HepG2 (cell line): ENCODE results near the gene MMP25. TPM values are rescaled to one million over a fixed set of nuclear protein-coding genes. Genes with fewer than 3 reads are reported as not detected.

Source experiments
- BHLHE40 ChIP-seq: IDR thresholded peaks from 2 replicates; pipeline ENCODE4 v1.6.1; 2011; ENCODE audit warnings: low read length, improper control_type of control experiment
- CEBPG ChIP-seq: IDR thresholded peaks from 2 replicates; pipeline ENCODE4 v1.6.1; 2016
- GATAD2A ChIP-seq: IDR thresholded peaks from 2 replicates; pipeline ENCODE4 v1.6.1; 2016
- RORA ChIP-seq: sonication (generic); formaldehyde crosslinking; IDR thresholded peaks from 2 replicates; pipeline ENCODE4 v1.5.0; 2020; ENCODE audit warnings: mild to moderate bottlenecking, missing genetic modification reagents, moderate library complexity
- ZC3H4 ChIP-seq: sonication (generic); formaldehyde crosslinking; IDR thresholded peaks from 2 replicates; pipeline ENCODE4 v1.4.0; 2020; ENCODE audit warnings: missing genetic modification reagents, borderline replicate concordance
- ZMYM4 ChIP-seq: sonication (generic); formaldehyde crosslinking; IDR thresholded peaks from 2 replicates; pipeline ENCODE4 v1.8.1; 2023; ENCODE audit warnings: mild to moderate bottlenecking, missing genetic modification reagents
- ZNF431 ChIP-seq: sonication (generic); formaldehyde crosslinking; IDR thresholded peaks from 2 replicates; pipeline ENCODE4 v1.9.0; 2022; ENCODE audit warnings: missing genetic modification reagents, low read depth, mild to moderate bottlenecking, borderline replicate concordance
- ZNF792 ChIP-seq: IDR thresholded peaks from 2 replicates; pipeline ENCODE4 v1.6.1; 2016
- ZSCAN22 ChIP-seq: sonication (generic); formaldehyde crosslinking; IDR thresholded peaks from 2 replicates; pipeline ENCODE4 v1.4.0; 2020; ENCODE audit warnings: mild to moderate bottlenecking, missing genetic modification reagents
- polyA plus RNA-seq, 8 experiments: library from polyadenylated mRNA; depleted of rRNA in 3 of 8; stranded (reverse) in 7 of 8; unstranded in 1 of 8; fragments of >200 nt; fragmentation: Illumina TruSeq in 4 of 8; extraction: Trizol in 4 of 8; gene quantifications; 2 replicates each; pipeline versions ENCODE4 v1.2.1 to v1.2.3, GENCODE V29; 2011 to 2016; ENCODE audit warnings: low read depth in 4 of 8, missing spikeins in 1 of 8, mixed read lengths in 1 of 8; ENCODE audit not compliant: insufficient read depth in 1 of 8
- total RNA-seq, 5 experiments: library from RNA; depleted of rRNA; stranded (reverse); fragments of >200 nt; fragmentation: Illumina TruSeq; extraction: Trizol; gene quantifications; 2 replicates each; pipeline ENCODE4 v1.2.3, GENCODE V29; 2016; ENCODE audit warnings: low read depth in 1 of 5
- TF ChIP-seq, protein P1 (sequence below): sonication (generic); formaldehyde crosslinking; IDR thresholded peaks from 2 replicates; pipeline ENCODE4 v1.4.0; 2020; ENCODE audit warnings: missing genetic modification reagents, borderline replicate concordance
- TF ChIP-seq, protein P2 (sequence below): sonication (generic); formaldehyde crosslinking; IDR thresholded peaks from 2 replicates; pipeline ENCODE4 v1.9.0; 2022; ENCODE audit warnings: missing genetic modification reagents, mild to moderate bottlenecking, borderline replicate concordance
- TF ChIP-seq, protein P3 (sequence below): sonication (generic); formaldehyde crosslinking; IDR thresholded peaks from 2 replicates; pipeline ENCODE4 v1.5.0; 2020; ENCODE audit warnings: missing genetic modification reagents
- TF ChIP-seq, protein P4 (sequence below): sonication (generic); formaldehyde crosslinking; IDR thresholded peaks from 2 replicates; pipeline ENCODE4 v1.9.0; 2021; ENCODE audit warnings: missing genetic modification reagents, mild to moderate bottlenecking, borderline replicate concordance
- TF ChIP-seq, protein P5 (sequence below): sonication (generic); formaldehyde crosslinking; IDR thresholded peaks from 2 replicates; pipeline ENCODE4 v1.5.0; 2020; ENCODE audit warnings: missing genetic modification reagents
- TF ChIP-seq, protein P6 (sequence below): sonication (generic); formaldehyde crosslinking; conservative IDR thresholded peaks from 2 replicates; pipeline ENCODE4 v1.4.0; 2020; ENCODE audit warnings: missing genetic modification reagents

Gene MMP25
- total and polyA plus RNA-seq, 2 of the 13 experiments (the other 11 are each of a cell fraction or from before 2014, with no cell fraction given), result 0.04 to 0.08 TPM

DNA sequence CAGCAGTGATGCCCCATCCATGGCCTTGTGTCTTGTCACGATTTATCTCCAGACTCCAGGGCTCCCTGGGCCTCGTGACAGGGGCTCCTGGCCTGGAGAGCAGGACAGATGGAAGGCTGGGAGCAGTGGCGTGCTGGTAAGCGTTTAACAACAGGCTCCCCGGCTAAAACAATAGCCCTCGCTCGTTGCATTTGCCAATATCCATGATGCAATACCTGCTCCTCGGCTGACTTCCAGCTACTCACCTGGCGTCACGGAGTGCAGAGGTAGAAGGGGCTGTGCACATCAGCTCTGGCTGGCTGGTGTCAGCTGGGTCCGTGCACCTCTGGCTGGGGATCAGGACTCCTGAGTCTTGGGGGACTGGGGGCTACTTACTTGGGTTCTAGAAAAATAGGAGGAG, 8.1 kb upstream of the MMP25 start (continued):
- TF ChIP-seq, protein P1, sequence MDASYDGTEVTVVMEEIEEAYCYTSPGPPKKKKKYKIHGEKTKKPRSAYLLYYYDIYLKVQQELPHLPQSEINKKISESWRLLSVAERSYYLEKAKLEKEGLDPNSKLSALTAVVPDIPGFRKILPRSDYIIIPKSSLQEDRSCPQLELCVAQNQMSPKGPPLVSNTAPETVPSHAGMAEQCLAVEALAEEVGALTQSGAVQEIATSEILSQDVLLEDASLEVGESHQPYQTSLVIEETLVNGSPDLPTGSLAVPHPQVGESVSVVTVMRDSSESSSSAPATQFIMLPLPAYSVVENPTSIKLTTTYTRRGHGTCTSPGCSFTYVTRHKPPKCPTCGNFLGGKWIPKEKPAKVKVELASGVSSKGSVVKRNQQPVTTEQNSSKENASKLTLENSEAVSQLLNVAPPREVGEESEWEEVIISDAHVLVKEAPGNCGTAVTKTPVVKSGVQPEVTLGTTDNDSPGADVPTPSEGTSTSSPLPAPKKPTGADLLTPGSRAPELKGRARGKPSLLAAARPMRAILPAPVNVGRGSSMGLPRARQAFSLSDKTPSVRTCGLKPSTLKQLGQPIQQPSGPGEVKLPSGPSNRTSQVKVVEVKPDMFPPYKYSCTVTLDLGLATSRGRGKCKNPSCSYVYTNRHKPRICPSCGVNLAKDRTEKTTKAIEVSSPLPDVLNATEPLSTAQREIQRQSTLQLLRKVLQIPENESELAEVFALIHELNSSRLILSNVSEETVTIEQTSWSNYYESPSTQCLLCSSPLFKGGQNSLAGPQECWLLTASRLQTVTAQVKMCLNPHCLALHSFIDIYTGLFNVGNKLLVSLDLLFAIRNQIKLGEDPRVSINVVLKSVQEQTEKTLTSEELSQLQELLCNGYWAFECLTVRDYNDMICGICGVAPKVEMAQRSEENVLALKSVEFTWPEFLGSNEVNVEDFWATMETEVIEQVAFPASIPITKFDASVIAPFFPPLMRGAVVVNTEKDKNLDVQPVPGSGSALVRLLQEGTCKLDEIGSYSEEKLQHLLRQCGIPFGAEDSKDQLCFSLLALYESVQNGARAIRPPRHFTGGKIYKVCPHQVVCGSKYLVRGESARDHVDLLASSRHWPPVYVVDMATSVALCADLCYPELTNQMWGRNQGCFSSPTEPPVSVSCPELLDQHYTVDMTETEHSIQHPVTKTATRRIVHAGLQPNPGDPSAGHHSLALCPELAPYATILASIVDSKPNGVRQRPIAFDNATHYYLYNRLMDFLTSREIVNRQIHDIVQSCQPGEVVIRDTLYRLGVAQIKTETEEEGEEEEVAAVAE (CRISPR knock-in tag), result no peak
- TF ChIP-seq, protein P2, sequence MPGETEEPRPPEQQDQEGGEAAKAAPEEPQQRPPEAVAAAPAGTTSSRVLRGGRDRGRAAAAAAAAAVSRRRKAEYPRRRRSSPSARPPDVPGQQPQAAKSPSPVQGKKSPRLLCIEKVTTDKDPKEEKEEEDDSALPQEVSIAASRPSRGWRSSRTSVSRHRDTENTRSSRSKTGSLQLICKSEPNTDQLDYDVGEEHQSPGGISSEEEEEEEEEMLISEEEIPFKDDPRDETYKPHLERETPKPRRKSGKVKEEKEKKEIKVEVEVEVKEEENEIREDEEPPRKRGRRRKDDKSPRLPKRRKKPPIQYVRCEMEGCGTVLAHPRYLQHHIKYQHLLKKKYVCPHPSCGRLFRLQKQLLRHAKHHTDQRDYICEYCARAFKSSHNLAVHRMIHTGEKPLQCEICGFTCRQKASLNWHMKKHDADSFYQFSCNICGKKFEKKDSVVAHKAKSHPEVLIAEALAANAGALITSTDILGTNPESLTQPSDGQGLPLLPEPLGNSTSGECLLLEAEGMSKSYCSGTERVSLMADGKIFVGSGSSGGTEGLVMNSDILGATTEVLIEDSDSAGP, result no peak
- TF ChIP-seq, protein P3, sequence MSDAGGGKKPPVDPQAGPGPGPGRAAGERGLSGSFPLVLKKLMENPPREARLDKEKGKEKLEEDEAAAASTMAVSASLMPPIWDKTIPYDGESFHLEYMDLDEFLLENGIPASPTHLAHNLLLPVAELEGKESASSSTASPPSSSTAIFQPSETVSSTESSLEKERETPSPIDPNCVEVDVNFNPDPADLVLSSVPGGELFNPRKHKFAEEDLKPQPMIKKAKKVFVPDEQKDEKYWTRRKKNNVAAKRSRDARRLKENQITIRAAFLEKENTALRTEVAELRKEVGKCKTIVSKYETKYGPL (CRISPR knock-in tag), result no peak
- TF ChIP-seq ZNF431 (CRISPR knock-in tag), result no peak
- no peak for TF ChIP-seq ZC3H4 (CRISPR knock-in tag)
- no peak for TF ChIP-seq ZMYM4 (CRISPR knock-in tag)
- TF ChIP-seq, protein P4, sequence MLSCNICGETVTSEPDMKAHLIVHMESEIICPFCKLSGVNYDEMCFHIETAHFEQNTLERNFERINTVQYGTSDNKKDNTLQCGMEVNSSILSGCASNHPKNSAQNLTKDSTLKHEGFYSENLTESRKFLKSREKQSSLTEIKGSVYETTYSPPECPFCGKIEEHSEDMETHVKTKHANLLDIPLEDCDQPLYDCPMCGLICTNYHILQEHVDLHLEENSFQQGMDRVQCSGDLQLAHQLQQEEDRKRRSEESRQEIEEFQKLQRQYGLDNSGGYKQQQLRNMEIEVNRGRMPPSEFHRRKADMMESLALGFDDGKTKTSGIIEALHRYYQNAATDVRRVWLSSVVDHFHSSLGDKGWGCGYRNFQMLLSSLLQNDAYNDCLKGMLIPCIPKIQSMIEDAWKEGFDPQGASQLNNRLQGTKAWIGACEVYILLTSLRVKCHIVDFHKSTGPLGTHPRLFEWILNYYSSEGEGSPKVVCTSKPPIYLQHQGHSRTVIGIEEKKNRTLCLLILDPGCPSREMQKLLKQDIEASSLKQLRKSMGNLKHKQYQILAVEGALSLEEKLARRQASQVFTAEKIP (CRISPR knock-in tag), result no peak
- TF ChIP-seq, protein P5, sequence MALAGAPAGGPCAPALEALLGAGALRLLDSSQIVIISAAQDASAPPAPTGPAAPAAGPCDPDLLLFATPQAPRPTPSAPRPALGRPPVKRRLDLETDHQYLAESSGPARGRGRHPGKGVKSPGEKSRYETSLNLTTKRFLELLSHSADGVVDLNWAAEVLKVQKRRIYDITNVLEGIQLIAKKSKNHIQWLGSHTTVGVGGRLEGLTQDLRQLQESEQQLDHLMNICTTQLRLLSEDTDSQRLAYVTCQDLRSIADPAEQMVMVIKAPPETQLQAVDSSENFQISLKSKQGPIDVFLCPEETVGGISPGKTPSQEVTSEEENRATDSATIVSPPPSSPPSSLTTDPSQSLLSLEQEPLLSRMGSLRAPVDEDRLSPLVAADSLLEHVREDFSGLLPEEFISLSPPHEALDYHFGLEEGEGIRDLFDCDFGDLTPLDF (CRISPR knock-in tag), result no peak
- TF ChIP-seq, protein P6, sequence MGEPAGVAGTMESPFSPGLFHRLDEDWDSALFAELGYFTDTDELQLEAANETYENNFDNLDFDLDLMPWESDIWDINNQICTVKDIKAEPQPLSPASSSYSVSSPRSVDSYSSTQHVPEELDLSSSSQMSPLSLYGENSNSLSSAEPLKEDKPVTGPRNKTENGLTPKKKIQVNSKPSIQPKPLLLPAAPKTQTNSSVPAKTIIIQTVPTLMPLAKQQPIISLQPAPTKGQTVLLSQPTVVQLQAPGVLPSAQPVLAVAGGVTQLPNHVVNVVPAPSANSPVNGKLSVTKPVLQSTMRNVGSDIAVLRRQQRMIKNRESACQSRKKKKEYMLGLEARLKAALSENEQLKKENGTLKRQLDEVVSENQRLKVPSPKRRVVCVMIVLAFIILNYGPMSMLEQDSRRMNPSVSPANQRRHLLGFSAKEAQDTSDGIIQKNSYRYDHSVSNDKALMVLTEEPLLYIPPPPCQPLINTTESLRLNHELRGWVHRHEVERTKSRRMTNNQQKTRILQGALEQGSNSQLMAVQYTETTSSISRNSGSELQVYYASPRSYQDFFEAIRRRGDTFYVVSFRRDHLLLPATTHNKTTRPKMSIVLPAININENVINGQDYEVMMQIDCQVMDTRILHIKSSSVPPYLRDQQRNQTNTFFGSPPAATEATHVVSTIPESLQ (CRISPR knock-in tag), result no peak
- no peak for TF ChIP-seq RORA
- TF ChIP-seq CEBPG (CRISPR knock-in tag), result peak; percentile 94
- TF ChIP-seq ZSCAN22 (CRISPR knock-in tag), result no peak
- TF ChIP-seq ZNF792 (CRISPR knock-in tag), result peak; percentile 67; the same call in 1 of the 2 replicates
- peak; percentile 46; the same call in 1 of the 2 replicates for TF ChIP-seq GATAD2A (CRISPR knock-in tag)
- peak; percentile 9; the same call in 1 of the 2 replicates for TF ChIP-seq BHLHE40
